Hematopoietic multipotent progenitor cell treated with erythropoietin and hydrocortisone succinate and interleukin-3 and kit ligand, for 17 days (in vitro differentiated cells): ENCODE measurements around the gene TDRD10.
"Not testable (repeated sequence)": the region's sequence is repeated elsewhere in the genome, so short reads cannot be mapped to it uniquely, and the experiment has no call there.

Experiments
- DNase-seq: peaks from one replicate; pipeline ENCODE4 v3.0.0-alpha.2; 2015; ENCODE audit warnings: low spot score

TDRD10 gene

DNA sequence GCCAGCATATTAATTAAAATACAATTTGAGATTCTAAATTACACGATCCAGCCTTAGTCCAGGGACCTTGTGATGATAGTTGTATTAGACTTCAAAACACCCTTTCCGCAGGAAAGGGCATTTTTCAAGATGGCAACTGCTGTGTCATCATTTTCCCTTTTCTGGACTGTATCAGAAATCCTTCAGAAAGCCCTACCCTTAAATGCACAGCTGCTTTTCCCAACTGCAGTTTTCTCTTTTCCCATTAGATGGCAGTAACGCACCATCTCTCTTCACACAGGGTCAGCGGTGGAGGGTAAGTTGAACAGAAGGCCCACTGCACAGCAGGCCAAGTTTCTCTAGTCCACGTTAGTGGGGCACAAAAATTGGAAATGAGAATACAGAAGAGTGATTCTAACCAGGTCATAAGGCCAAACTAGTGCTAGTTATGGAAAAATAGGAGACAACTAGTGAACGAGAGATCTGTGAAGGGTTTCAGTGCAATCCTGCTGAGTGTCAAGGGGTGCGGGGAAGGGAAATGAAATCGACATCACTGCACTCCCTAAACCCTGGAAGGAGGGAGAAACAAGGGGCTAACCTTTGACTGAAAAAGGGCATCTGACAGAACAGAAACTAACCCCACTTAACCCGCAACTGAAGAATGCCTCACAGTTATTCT lies 22.1 kb upstream of the TDRD10 start:
- DNase-seq = peak; percentile 84

- DNase-seq = no peak
Measured at GRCh38 chr1:154481053-154481452, 21.0 kb upstream of the TDRD10 start.

DNA sequence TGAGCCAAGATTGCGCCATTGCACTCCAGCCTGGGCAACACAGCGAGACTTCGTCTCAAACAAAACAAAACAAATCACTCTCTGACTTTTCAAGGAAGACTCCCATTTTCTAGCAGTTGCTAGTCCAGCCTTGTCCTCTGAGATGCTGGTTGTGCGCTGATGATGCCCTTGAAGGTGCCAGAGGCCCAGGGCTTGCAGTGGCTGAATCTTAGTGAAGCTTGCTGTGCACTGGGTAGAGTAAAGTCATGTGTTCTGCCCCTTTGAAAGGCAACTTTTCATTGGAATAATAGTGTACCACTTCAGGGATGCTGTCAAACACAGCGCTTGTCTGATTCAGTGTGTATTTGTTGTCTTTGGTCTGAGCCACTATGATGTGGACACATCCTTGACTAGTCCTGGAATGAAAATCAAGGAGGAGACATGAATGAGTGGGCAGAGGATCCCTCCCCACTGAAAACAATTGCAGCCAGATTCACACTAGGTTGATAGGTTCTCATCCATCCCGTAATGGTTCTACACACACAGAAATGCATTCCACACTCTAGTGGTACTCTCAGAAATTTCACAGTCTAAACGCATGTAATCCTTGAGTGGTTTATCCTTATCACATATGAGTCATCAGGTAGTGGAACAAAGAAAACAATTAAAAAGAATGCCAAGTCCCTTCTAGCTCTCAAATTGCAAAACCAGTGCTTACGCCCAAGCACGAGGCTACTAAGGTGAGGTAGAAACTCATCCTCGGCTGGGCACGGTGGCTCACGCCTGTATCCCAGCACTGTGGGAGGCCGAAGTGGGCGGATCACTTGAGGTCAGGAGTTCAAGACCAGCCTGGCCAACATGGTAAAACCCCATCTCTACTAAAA lies 17.8 kb upstream of the TDRD10 start:
- no peak for DNase-seq

DNA sequence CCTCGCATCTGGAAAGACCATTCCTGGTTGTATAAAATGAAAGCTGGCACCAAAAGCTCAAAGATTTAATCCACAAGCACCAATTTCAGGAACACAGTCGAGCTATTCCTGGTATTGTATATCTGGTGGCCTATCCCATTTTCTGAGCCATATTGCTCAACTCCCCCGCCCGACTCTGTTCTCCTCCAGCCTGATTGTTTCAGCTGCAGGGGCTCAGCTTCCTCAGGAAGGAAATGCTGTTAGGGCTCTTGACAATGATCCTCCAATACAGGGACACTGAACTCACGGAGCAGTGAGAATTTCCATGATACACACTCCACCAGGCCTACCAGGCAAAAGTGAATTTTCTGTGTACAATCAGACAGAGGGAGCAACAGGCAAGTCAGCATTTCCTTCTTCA lies 16.9 kb upstream of the TDRD10 start:
- DNase-seq = no peak

DNA sequence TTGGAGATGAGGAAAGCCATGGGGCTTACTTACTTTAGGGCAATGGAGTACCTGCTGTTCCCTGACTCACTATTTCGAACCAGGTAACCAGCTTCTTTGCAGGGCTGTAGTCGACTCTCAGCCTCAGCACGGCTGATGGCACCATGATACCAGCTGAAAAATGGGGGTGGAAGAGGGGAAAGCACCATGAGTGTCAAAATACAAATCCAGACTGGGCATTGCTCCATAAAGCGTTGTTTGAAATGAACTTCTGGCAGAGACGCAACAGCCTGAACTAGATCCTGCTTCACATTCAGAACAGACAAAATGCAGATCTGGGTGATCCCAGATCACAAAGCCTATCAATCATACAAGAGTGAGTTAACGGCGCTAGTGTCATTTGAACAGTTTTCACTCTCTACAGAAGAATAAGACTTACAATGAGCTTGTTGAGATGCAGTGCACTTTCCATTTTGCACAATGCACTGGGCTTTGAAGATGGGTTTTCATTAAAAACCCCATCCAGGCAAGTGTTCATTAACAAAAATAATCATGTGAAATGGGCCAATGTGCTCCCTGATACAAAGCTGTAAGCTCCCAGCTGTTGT lies 16.0 kb upstream of the TDRD10 start:
- DNase-seq = no peak

DNA sequence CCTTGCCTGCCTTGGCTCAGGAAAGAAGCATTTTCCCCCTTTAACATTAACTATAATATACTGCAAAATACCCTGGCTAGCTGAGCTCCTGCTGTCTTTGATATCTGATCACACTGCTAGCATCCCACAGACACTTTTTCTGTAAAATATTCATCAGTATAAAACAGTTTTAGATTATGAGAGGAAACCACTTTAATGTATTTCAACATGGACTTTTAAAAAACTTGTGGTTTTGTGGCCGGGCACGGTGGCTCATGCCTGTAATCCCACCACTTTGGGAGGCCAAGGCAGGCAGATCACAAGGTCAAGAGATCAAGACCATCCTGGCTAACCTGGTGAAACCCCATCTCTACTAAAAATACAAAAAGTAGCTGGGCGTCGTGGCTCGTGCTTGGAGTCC lies 15.3 kb upstream of the TDRD10 start:
- not testable (repeated sequence) for DNase-seq

DNA sequence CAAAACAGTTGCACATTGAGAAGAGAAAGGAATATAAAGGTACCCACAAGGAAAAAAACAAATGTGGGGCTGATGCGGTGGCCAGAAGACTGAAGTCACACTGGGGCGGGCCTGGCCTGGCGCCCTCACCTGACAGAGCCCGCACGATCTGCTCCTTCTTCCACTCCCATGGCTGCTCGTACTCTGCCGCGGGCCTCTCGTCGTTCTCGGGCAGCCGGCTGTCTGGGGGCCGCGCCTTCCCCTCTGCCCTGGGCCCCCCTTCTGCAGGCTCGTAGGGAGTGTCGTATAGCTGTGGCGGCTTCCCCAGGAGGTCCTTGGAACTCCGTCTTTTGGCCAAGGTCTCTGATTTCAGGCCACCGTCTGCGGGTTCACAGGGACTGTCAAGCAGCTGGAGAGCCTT lies 13.1 kb upstream of the TDRD10 start:
- DNase-seq = no peak

- no peak for DNase-seq
Measured at GRCh38 chr1:154489695-154490274, 12.2 kb upstream of the TDRD10 start.

DNA sequence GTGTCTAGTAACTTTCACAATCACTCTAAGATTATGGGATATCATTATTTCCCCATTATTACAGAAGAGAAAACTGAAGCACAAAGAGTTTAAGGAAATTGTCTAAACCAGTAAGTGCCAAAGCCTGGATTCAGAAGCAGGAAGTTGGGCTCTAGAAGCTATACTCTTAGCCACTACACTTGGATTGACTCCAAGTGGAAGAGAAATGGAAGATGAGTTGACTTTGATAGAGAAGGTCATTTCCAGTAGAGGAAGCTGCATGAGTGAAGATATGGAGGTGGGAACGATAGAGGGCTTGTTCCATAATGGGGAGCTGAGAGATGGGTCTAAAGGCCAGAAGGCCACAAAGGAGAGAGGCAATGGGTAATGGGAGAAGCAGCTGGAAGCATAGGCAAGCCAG lies 11.7 kb upstream of the TDRD10 start:
- DNase-seq = no peak

DNA sequence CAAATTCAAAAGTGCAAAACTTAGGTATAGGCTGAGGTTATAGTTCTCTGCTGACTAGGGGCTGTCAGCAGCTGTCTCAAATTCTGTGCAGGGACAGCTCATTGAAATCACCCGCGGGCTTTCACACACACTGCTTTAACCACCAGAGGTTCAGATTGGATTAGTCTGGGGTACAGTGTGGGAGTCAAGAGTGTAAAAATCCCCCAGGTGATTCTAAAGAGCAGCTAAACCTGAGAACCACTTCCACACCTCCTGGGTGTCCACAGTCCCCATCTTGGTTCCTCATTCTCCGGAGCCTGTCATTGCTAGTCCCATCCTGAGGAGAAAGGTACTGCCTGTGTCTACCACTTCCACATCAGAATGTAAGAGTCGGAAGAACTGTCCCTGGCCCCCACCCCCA lies 9.9 kb upstream of the TDRD10 start:
- DNase-seq = no peak

DNA sequence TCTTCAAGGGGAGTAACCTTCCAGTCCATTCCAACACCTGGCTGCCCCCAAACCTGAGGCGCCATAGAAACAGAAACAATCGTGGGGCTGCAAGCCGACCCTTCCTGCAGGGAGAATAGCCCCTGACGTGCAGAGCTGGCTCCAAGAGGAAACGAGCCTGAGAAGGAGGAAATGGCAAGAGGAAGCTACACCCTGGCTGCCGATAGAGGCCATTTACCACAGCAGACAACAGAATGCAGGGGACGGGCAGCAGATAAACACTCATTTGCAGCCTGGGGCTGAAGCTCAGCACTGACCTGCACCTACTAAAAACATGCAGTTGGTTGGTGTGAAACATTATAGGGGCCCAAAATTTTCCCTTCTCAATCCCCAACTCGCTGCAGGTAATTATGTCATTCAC lies 8.7 kb upstream of the TDRD10 start:
- no peak for DNase-seq

DNA sequence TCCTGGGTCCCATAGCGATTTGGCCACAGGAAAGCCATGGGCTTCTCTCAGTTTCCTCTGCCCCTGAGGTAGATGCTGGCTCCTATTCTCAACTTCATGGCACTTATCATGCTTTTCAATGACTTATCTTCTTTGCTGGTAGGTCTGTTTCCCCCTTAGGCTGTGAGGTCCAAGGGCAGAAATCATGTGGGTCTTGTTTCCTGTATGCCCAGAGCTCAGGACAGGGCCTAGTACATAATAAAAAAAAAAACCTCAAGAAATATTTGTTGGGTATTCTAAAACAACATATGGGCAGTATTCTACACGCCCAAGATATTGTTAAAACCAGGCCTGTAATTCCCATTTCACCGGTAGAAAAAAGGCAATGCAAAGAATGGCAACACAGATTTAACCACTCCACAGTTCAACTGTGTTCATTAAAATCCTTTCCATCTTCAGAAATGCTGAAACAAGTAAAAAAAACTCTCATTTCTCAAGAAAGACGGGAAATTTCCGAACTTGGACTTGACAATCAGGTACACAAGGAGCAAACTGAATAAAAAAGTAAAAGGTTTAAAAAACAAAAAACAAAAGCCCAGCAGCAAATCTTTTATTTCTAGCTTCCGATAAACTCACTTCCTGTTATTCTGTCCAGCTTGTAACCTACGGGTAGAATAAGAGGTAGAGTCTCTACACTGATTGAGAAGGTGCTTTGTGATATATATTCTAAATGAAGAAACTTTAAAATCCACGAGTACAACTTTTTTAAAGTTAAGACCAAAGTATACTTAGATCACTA lies 6.3 kb upstream of the TDRD10 start:
- no peak for DNase-seq

DNA sequence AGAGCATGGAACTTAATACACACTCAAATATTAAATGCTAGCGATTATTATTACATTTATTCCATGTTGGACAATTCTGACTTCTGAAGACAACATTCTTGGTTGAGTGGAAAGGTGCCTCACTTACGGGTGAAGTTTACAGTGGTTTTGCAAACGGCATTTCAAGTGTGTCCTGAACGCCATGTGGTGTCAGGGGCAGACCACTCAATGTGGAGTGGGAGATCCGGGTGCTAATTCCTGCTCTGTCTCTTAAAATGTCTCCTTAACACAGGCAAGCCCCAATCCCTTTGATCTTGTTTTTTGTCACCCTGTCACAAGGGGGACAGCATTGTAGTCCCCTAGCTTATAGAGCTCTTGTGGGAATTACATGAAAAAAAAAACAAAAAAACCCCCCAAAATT lies 5.6 kb upstream of the TDRD10 start:
- no peak for DNase-seq

DNA sequence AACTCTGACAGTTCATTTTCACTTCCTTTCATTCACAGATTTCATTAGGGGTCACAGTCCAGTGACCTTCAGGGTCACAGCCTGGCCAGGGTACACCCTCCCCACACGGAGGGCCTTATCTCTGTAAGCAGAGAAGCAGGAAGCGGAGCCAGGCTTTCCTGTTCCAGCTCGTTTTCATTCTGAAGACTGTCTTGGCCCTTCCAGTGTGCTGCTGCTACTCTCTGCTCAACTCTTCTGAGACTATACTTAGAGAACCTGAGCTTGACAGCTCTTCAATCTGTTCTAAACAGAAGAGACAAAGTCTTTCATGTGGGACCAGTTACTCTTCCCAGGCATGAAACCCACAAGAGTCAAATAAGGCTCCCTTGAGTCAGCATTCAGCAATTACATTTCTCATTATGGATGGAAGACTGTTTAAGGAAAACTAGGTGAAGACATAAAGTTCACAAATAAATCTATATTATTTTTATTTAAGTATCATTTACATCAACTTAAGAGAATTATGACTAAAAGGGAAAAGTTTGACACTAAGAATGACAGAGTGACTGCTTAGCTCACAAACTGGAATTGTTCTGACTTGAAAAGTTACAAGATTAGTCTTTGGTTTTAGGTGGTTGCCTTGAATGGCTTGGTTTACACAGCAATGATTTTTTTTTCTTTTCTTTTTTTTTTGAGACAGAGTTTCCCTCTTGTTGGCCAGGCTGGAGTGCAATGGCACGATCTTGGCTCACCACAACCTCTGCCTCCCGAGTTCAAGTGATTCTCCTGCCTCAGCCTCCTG lies 4.8 kb upstream of the TDRD10 start:
- no peak for DNase-seq

- no peak for DNase-seq
Measured at GRCh38 chr1:154499446-154499845, 2.6 kb upstream of the TDRD10 start.

GRCh38 chr1:154500533-154500932 lies 1.5 kb upstream of the TDRD10 start:
- no peak for DNase-seq

GRCh38 chr1:154501423-154502065 lies 475 bp upstream of the TDRD10 start:
- DNase-seq = no peak

- DNase-seq = no peak
Measured at GRCh38 chr1:154502744-154503115, 711 bp downstream of the TDRD10 start.

- no peak for DNase-seq
Measured at GRCh38 chr1:154503898-154504297, 1.9 kb downstream of the TDRD10 start.

- no peak for DNase-seq
Measured at GRCh38 chr1:154512760-154513159, 10.7 kb downstream of the TDRD10 start.

DNA sequence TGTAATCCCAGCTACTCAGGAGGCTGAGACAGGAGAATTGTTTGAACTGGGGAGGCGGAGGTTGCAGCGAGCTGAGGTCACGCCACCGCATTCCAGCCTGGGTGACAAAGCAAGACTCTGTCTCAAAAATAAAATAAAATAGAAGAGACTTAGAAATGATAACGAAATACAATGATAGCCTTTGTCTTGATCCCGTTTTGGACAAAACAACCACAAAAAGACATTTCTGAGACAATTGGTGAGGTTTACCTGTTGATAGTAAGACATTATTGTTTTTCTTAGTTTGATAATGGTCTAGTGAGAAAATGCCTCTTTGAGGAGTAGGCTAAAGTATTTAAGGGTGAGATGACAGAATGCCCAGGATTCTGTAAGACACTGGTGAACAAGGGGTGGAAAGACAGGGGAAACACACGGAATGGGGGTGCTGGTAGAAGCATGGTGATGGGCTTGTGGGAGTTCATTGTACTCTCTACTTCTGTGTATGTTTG lies 12.1 kb downstream of the TDRD10 start:
- no peak for DNase-seq
